GM19328 (cell line): Measurements from ENCODE around the gene SH3BP1.

Experiments used
- ATAC-seq: cut with Tn5 transposase; IDR thresholded peaks from one replicate; pipeline ENCODE4 v1.9.1; 2021; ENCODE audit warnings: mild to moderate bottlenecking, moderate library complexity; ENCODE audit not compliant: unreplicated experiment

Gene SH3BP1

GRCh38 chr22:37701141-37701786 is 61.8 kb downstream of the SH3BP1 start:
- ATAC-seq = no peak

DNA sequence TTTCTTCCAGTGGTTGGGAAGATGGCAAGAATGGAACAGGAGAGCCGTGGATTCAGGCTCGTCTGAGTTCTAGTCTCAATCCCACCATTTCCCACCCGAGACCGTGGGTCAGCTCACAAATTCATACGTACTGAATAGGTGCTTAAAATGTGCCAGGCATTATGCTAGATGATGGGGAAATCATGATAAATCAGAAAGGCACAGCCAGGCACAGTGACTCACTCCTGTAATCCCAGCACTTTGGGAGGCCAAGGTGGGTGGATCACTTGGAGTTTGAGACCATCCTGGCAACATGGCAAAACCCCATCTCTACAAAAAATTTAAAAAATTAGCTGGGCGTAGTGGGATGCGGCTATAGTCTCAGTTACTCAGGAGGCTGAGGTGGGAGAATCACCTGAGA is 64.4 kb downstream of the SH3BP1 start:
- no peak for ATAC-seq

GRCh38 chr22:37704645-37705044 is 65.2 kb downstream of the SH3BP1 start:
- ATAC-seq = no peak

DNA sequence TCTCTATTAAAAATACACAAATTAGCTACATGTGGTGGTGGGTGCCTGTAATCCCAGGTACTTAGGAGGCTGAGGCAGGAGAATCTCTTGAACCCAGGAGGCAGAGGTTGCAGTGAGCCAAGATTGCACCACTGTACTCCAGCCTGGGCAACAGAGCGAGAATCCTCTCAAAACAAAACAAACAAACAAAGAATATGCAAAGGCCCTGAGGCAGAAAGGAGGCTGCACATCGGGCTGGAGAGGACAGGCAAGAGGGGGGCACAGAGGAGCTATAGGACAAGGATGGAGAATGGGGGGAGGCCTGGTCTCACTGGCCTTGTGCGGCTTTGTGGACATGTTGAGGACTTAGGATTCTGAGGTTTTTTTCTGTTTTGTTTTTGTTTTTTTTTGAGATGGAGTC is 65.7 kb downstream of the SH3BP1 start:
- ATAC-seq = no peak
